OCI-LY7 (cell line): ENCODE results near the gene MEF2D.

ENCODE experiments used
- EZH2phosphoT487 ChIP-seq: fragments of 200-600 bp; sonication (generic); IDR thresholded peaks from 2 replicates; pipeline ENCODE4 v1.6.1; 2018; ENCODE audit warnings: low read depth, borderline replicate concordance, mild to moderate bottlenecking, mixed run types, antibody characterized with exemption, low read length, moderate library complexity, mixed read lengths
- TF ChIP-seq, protein P1 (sequence below): fragments of 200-600 bp; sonication (generic); conservative IDR thresholded peaks from 2 replicates; pipeline ENCODE4 v1.5.1; 2014; ENCODE audit warnings: mild to moderate bottlenecking, antibody characterized with exemption, low read length, moderate library complexity, mixed read lengths

DNA sequence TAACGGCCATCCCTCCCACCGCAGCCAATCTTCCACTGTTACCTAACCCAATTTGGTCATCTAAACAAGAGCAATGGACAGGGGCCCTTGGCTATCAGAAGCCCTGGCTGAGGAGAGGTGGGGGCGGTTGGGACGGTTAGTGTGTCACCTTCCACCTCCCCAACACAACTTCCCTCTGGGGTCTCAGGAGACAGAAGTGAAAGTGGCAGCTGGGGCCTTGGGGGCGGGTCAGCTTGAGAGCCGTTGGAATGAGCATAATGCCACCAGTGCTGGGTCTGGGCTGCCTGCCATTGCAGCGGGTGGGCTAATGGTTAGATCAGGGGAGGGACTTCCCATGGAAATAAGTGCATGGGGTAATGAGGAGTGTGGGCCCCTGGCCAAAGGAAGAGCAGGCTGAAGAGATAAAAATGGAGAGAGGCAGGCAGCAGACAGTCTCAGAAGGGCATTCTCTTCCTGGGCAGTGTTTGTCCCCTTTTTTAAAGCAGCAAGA, 7.9 kb downstream of the MEF2D start:
- TF ChIP-seq, protein P1, sequence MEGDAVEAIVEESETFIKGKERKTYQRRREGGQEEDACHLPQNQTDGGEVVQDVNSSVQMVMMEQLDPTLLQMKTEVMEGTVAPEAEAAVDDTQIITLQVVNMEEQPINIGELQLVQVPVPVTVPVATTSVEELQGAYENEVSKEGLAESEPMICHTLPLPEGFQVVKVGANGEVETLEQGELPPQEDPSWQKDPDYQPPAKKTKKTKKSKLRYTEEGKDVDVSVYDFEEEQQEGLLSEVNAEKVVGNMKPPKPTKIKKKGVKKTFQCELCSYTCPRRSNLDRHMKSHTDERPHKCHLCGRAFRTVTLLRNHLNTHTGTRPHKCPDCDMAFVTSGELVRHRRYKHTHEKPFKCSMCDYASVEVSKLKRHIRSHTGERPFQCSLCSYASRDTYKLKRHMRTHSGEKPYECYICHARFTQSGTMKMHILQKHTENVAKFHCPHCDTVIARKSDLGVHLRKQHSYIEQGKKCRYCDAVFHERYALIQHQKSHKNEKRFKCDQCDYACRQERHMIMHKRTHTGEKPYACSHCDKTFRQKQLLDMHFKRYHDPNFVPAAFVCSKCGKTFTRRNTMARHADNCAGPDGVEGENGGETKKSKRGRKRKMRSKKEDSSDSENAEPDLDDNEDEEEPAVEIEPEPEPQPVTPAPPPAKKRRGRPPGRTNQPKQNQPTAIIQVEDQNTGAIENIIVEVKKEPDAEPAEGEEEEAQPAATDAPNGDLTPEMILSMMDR, result no peak
- no peak for TF ChIP-seq EZH2phosphoT487
